ENCODE measurements around the gene PRKAG1.

PRKAG1 gene

DNA sequence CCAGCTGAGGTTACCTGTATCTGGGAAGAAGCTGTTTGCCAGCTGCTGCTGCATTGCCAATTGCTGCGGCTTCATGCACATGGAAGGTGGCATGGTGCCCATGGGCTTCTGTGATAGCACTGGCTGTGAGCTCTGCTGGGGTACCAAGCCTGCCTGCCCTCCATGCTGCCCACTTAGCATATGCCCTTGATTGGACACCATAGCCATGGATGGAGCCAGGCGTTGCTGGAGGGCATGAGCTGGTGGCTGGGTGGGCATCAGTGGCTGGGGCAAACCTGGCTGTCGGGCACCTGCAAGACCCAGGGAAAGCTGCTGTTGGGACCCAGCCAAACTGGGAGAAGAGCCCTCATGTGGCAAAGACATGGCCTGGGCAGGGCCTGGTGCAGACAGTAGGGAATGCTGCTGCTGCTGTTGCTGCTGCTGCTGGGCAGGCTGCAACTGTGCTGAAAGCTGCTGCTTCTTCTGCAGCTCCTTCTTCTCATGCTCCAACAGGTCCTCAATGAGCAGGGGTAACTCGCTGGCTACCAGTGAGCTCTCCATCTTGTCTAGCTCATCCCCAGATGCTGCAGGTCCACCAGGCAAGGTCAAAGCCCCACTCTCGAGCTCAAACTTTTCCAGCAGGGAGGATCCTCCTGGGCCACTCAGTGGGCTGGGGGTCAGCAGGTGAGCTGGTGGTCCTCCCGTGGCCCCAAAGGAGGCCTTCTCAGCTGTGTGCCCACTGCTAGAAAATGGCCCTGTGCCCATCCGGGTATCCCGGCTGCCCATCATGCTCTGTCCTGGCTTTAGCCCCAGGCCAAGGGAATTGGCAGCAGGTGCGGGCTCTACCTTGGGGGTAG, 18.8 kb upstream of the PRKAG1 start:
- POLR2A ChIA-PET: interaction anchor here (0.6 to 1.6 kb wide), 3 partner anchors 12 to 297 kb away, joined by 3 to 8 read pairs (median 3); no protein-coding TSS in a partner anchor
- H3K4me1 ChIP-seq (ENCODE audit: control insufficient read depth, insufficient read depth, low read length): no peaks in the 10 kb centered on the region
- no peaks in the 10 kb centered on the region for H3K9me3 ChIP-seq (ENCODE audit: control insufficient read depth, insufficient read depth, low read depth, low read length)
- TF ChIP-seq WT1 (tag by site-specific recombination; IDR thresholded peaks at IDR 0.05) (no peak), ZNF354C (tag by site-specific recombination; IDR thresholded peaks at IDR 0.05; ENCODE audit: borderline replicate concordance, low read depth) (no peak), ZNF571 (tag by site-specific recombination; IDR thresholded peaks at IDR 0.05) (no peak), ZNF266 (tag by site-specific recombination; IDR thresholded peaks at IDR 0.05; ENCODE audit: low read depth) (no peak), ZNF311 (tag by site-specific recombination; IDR thresholded peaks at IDR 0.05; ENCODE audit: borderline replicate concordance) (no peak), SCRT2 (tag by site-specific recombination; IDR thresholded peaks at IDR 0.05) (0 out of 2 replicates have a peak, but pooled peaks have one; percentile 14), SP3 (tag by site-specific recombination; IDR thresholded peaks at IDR 0.05) (no peak)
- TF ChIP-seq, protein P1, sequence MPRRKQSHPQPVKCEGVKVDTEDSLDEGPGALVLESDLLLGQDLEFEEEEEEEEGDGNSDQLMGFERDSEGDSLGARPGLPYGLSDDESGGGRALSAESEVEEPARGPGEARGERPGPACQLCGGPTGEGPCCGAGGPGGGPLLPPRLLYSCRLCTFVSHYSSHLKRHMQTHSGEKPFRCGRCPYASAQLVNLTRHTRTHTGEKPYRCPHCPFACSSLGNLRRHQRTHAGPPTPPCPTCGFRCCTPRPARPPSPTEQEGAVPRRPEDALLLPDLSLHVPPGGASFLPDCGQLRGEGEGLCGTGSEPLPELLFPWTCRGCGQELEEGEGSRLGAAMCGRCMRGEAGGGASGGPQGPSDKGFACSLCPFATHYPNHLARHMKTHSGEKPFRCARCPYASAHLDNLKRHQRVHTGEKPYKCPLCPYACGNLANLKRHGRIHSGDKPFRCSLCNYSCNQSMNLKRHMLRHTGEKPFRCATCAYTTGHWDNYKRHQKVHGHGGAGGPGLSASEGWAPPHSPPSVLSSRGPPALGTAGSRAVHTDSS (tag by site-specific recombination; IDR thresholded peaks at IDR 0.05): no peak
- TF ChIP-seq, protein P2, sequence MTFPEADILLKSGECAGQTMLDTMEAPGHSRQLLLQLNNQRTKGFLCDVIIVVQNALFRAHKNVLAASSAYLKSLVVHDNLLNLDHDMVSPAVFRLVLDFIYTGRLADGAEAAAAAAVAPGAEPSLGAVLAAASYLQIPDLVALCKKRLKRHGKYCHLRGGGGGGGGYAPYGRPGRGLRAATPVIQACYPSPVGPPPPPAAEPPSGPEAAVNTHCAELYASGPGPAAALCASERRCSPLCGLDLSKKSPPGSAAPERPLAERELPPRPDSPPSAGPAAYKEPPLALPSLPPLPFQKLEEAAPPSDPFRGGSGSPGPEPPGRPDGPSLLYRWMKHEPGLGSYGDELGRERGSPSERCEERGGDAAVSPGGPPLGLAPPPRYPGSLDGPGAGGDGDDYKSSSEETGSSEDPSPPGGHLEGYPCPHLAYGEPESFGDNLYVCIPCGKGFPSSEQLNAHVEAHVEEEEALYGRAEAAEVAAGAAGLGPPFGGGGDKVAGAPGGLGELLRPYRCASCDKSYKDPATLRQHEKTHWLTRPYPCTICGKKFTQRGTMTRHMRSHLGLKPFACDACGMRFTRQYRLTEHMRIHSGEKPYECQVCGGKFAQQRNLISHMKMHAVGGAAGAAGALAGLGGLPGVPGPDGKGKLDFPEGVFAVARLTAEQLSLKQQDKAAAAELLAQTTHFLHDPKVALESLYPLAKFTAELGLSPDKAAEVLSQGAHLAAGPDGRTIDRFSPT (tag by site-specific recombination; IDR thresholded peaks at IDR 0.05): peak; percentile 71
- peaks cover 13 to 97% of the 10 kb centered on the region in 2 experiments for H3K36me3 ChIP-seq (ENCODE audit: control insufficient read depth in 2 of 2, insufficient read depth in 1 of 2, low read length in 2 of 2)
- CTCF ChIA-PET: interaction anchor here (0.8 to 1.8 kb wide), 6 partner anchors 9 to 184 kb away, joined by 4 to 8 read pairs (median 5); no protein-coding TSS in a partner anchor
- H3K4me3 ChIP-seq (ENCODE audit: low read depth, low read length): no peak overlapping the region
- H3K27ac ChIP-seq (ENCODE audit: extremely low read depth, low read depth, low read length): no peak overlapping the region

DNA sequence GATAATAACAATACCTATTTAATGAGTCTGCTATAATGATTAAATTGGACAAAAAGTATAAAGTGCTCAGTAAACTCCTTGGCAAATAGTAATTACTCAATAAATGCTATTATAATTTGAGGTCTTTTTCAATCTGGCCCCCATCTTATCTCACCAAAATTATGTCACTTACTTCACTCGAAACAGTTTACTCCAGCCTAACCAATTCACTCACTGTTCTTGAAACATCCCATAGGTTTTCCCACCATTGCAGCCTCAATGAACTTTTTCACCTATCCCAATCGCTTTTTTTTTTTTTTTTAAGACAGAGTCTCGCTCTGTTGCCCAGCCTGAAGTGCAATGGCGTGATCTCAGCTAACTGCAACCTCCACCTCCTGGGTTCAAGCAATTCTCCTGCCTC, 17.5 kb upstream of the PRKAG1 start:
- TF ChIP-seq MEIS1 (CRISPR knock-in tag; IDR thresholded peaks at IDR 0.05; ENCODE audit: borderline replicate concordance) (no peak), ZNF664 (tag by site-specific recombination; IDR thresholded peaks at IDR 0.05) (peak; percentile 75), ZNF677 (tag by site-specific recombination; IDR thresholded peaks at IDR 0.05) (peak; percentile 97), ZNF473 (tag by site-specific recombination; IDR thresholded peaks at IDR 0.05) (no peak)
- TF ChIP-seq, protein P3, sequence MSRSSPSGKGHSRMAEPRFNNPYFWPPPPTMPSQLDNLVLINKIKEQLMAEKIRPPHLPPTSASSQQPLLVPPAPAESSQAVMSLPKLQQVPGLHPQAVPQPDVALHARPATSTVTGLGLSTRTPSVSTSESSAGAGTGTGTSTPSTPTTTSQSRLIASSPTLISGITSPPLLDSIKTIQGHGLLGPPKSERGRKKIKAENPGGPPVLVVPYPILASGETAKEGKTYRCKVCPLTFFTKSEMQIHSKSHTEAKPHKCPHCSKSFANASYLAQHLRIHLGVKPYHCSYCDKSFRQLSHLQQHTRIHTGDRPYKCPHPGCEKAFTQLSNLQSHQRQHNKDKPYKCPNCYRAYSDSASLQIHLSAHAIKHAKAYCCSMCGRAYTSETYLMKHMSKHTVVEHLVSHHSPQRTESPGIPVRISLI (tag by site-specific recombination; IDR thresholded peaks at IDR 0.05): peak; percentile 84; the same call in 1 of the 2 replicates
- TF ChIP-seq, protein P4, sequence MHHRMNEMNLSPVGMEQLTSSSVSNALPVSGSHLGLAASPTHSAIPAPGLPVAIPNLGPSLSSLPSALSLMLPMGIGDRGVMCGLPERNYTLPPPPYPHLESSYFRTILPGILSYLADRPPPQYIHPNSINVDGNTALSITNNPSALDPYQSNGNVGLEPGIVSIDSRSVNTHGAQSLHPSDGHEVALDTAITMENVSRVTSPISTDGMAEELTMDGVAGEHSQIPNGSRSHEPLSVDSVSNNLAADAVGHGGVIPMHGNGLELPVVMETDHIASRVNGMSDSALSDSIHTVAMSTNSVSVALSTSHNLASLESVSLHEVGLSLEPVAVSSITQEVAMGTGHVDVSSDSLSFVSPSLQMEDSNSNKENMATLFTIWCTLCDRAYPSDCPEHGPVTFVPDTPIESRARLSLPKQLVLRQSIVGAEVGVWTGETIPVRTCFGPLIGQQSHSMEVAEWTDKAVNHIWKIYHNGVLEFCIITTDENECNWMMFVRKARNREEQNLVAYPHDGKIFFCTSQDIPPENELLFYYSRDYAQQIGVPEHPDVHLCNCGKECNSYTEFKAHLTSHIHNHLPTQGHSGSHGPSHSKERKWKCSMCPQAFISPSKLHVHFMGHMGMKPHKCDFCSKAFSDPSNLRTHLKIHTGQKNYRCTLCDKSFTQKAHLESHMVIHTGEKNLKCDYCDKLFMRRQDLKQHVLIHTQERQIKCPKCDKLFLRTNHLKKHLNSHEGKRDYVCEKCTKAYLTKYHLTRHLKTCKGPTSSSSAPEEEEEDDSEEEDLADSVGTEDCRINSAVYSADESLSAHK (tag by site-specific recombination; IDR thresholded peaks at IDR 0.05): peak; percentile 71
- H3K9me3 ChIP-seq (ENCODE audit: control insufficient read depth, insufficient read depth, low read depth, low read length): no peaks in the 10 kb centered on the region
- ChIA-PET POLR2A (interaction anchor here (0.7 to 1.0 kb wide), 2 partner anchors 7 to 9 kb away, joined by 3 to 7 read pairs; no protein-coding TSS in a partner anchor), CTCF (interaction anchor here (1.1 to 2.1 kb wide), 2 partner anchors 8 to 85 kb away, joined by 3 to 18 read pairs; no protein-coding TSS in a partner anchor)
- H3K36me3 ChIP-seq (ENCODE audit: control insufficient read depth in 2 of 2, insufficient read depth in 1 of 2, low read length in 2 of 2): peaks cover 13 to 97% of the 10 kb centered on the region in 2 experiments
- no peak overlapping the region for H3K27ac ChIP-seq (ENCODE audit: extremely low read depth, low read depth, low read length)
- no peak overlapping the region for H3K4me3 ChIP-seq (ENCODE audit: low read depth, low read length)
- no peaks in the 10 kb centered on the region for H3K4me1 ChIP-seq (ENCODE audit: control insufficient read depth, insufficient read depth, low read length)

All from HEK293 (cell line).